DND-41 (cell line): ENCODE measurements around the gene PLEKHG1.

Experiments
- ATAC-seq: fragments of 200-7000 bp; cut with Tn5 transposase; 3 replicates; pipeline ENCODE4 v1.9.1; 2021; ENCODE audit warnings: low read depth; ENCODE audit not compliant: insufficient read depth
- DNase-seq: peaks from one replicate; pipeline ENCODE4 v3.0.0-alpha.2; 2020
- H2AFZ ChIP-seq: 2 replicates; pipeline ENCODE4 v1.6.0; 2012; ENCODE audit warnings: low read depth, low read length
- H3K27ac ChIP-seq: 2 replicates; pipeline ENCODE4 v1.5.1; 2012; ENCODE audit warnings: low read length, inconsistent platforms
- H3K27me3 ChIP-seq: fragments of 200-600 bp; sonication (generic); 2 replicates; pipeline ENCODE4 v1.6.0; 2012; ENCODE audit warnings: low read length, mild to moderate bottlenecking, inconsistent platforms; ENCODE audit not compliant: insufficient read depth, poor library complexity
- H3K36me3 ChIP-seq: 2 replicates; pipeline ENCODE4 v1.5.1; 2012; ENCODE audit warnings: low read length, inconsistent platforms; ENCODE audit not compliant: insufficient read depth
- H3K4me1 ChIP-seq: 2 replicates; pipeline ENCODE4 v1.5.1; 2012; ENCODE audit warnings: mild to moderate bottlenecking, low read length; ENCODE audit not compliant: insufficient read depth
- H3K4me2 ChIP-seq: 2 replicates; pipeline ENCODE4 v1.6.0; 2012; ENCODE audit warnings: mild to moderate bottlenecking, moderate library complexity, low read length, inconsistent platforms; ENCODE audit not compliant: insufficient read depth
- H3K4me3 ChIP-seq, 2 experiments: fragments of 200-600 bp in 1 of 2; shearing (Covaris generic) in 1 of 2; 2 replicates each; pipeline ENCODE4 v1.5.1; 2012 to 2016; ENCODE audit warnings: inconsistent platforms in 2 of 2, low read length in 2 of 2, mild to moderate bottlenecking in 2 of 2, low read depth in 1 of 2, moderate library complexity in 1 of 2
- H3K79me2 ChIP-seq: 2 replicates; pipeline ENCODE4 v1.6.0; 2012; ENCODE audit warnings: low read length, inconsistent platforms; ENCODE audit not compliant: insufficient read depth
- H3K9ac ChIP-seq: 2 replicates; pipeline ENCODE4 v1.6.0; 2012; ENCODE audit warnings: low read depth, mild to moderate bottlenecking, inconsistent platforms, low read length, moderate library complexity
- H3K9me3 ChIP-seq: 2 replicates; pipeline ENCODE4 v1.5.1; 2012; ENCODE audit warnings: low read length, moderate library complexity, mild to moderate bottlenecking, inconsistent platforms; ENCODE audit not compliant: insufficient read depth, severe bottlenecking
- H4K20me1 ChIP-seq: 2 replicates; pipeline ENCODE4 v1.6.0; 2012; ENCODE audit warnings: low read length; ENCODE audit not compliant: insufficient read depth
- CTCF ChIP-seq: IDR thresholded peaks from 2 replicates; pipeline ENCODE4 v1.5.1; 2012; ENCODE audit warnings: borderline replicate concordance, low read length, moderate library complexity, mild to moderate bottlenecking; ENCODE audit not compliant: poor library complexity, severe bottlenecking; ENCODE audit errors: extremely low read depth
- EZH2 ChIP-seq: IDR thresholded peaks from 3 replicates; pipeline ENCODE4 v1.6.1; 2012; ENCODE audit warnings: borderline replicate concordance, low read depth, mild to moderate bottlenecking, moderate library complexity, low read length, inconsistent platforms; ENCODE audit not compliant: severe bottlenecking

PLEKHG1 gene

GRCh38 chr6:150615967-150616366 lies 16.3 kb downstream of the PLEKHG1 start:
- H3K27ac ChIP-seq: no peak overlapping the region
- no peaks in the 10 kb centered on the region for H4K20me1 ChIP-seq
- H2AFZ ChIP-seq: no peak overlapping the region
- DNase-seq (no peak), ATAC-seq (no peak)
- H3K9ac ChIP-seq: no peak overlapping the region
- no peak overlapping the region for H3K4me2 ChIP-seq
- H3K79me2 ChIP-seq: no peaks in the 10 kb centered on the region
- peaks cover 4% of the 10 kb centered on the region for H3K27me3 ChIP-seq
- TF ChIP-seq CTCF: no peak
- TF ChIP-seq EZH2: no peak
- no peaks in the 10 kb centered on the region for H3K36me3 ChIP-seq
- no peak overlapping the region for H3K4me3 ChIP-seq
- no peaks in the 10 kb centered on the region for H3K4me1 ChIP-seq
- H3K9me3 ChIP-seq: no peaks in the 10 kb centered on the region

GRCh38 chr6:150616586-150616985 lies 16.9 kb downstream of the PLEKHG1 start:
- TF ChIP-seq EZH2 (no peak), CTCF (no peak)
- H3K9me3 ChIP-seq: no peaks in the 10 kb centered on the region
- no peaks in the 10 kb centered on the region for H3K36me3 ChIP-seq
- no peak overlapping the region for H3K27ac ChIP-seq
- no peak overlapping the region for H2AFZ ChIP-seq
- H4K20me1 ChIP-seq: no peaks in the 10 kb centered on the region
- no peaks in the 10 kb centered on the region for H3K4me1 ChIP-seq
- H3K27me3 ChIP-seq: peaks cover 4% of the 10 kb centered on the region
- no peak for DNase-seq
- no peaks in the 10 kb centered on the region for H3K79me2 ChIP-seq
- no peak for ATAC-seq
- no peak overlapping the region for H3K4me2 ChIP-seq
- no peak overlapping the region for H3K9ac ChIP-seq
- H3K4me3 ChIP-seq: no peak overlapping the region

GRCh38 chr6:150617062-150617461 lies 17.4 kb downstream of the PLEKHG1 start:
- TF ChIP-seq EZH2: no peak
- no peak for TF ChIP-seq CTCF
- Histone ChIP-seq H3K79me2 (no peaks in the 10 kb centered on the region), H3K4me1 (no peaks in the 10 kb centered on the region), H3K36me3 (no peaks in the 10 kb centered on the region), H3K27ac (no peak overlapping the region), H3K4me2 (no peak overlapping the region), H3K4me3 (no peak overlapping the region), H4K20me1 (no peaks in the 10 kb centered on the region), H2AFZ (no peak overlapping the region), H3K9me3 (no peaks in the 10 kb centered on the region), H3K9ac (no peak overlapping the region), H3K27me3 (peaks cover 4% of the 10 kb centered on the region)
- ATAC-seq (no peak), DNase-seq (no peak)
